HepG2 (cell line): ENCODE measurements around the gene FNIP2. TPM values are rescaled to one million over a fixed set of nuclear protein-coding genes. Genes with fewer than 3 reads are reported as not detected.

ENCODE experiments used
- ATAC-seq: fragments of 200-7000 bp; cut with Tn5 transposase; 3 replicates; pipeline ENCODE4 v1.9.1; 2020; ENCODE audit warnings: mild to moderate bottlenecking, moderate library complexity
- BruUV-seq: library from RNA; stranded (reverse); fragments of 400-500 nt; replicated peaks from 2 replicates; lab custom pipeline; 2021; lab: Mats Ljungman, UMichigan
- CTCF ChIA-PET: fragments of 300-600 bp; formaldehyde crosslinking; extraction: SDS; loops from one replicate; lab custom pipeline; 2021; ENCODE audit warnings: low total read pairs, inconsistent platforms, low intra/inter-chr PET ratio; lab: Yijun Ruan, JAX
- POLR2A ChIA-PET: fragments of 350-600 bp; sonication (Branson Sonifier 250); formaldehyde crosslinking; loops from one replicate; lab custom pipeline; 2020; ENCODE audit warnings: antibody characterized with exemption, inconsistent platforms; lab: Yijun Ruan, JAX
- DNase-seq: peaks from one replicate; pipeline ENCODE4 v3.0.0-alpha.2; 2015; ENCODE audit warnings: low spot score
- FAIRE-seq: peaks from 3 replicates; lab custom pipeline; 2011; peaks lifted over from hg19 to GRCh38; lab: Jason Lieb, UNC
- H2AFZ ChIP-seq: one replicate; pipeline ENCODE4 v1.6.1; 2011; ENCODE audit warnings: low read length, inconsistent platforms
- H3K27ac ChIP-seq: fragments of 300-600 bp; 3 replicates; pipeline ENCODE4 v1.8.0; 2011; ENCODE audit warnings: mixed run types, mild to moderate bottlenecking, mixed read lengths, low read length, inconsistent platforms; ENCODE audit not compliant: insufficient read depth; ENCODE audit errors: extremely low read length
- H3K27me3 ChIP-seq, 2 experiments: fragments of 200-600 bp in 1 of 2; 2 replicates in 1 of 2; 3 replicates in 1 of 2; pipeline versions ENCODE4 v1.6.0 to v1.8.0; 2011; ENCODE audit warnings: low read length in 2 of 2, mild to moderate bottlenecking in 2 of 2, moderate library complexity in 2 of 2, inconsistent platforms in 1 of 2; ENCODE audit not compliant: insufficient read depth in 2 of 2, control insufficient read depth in 1 of 2
- H3K36me3 ChIP-seq, 2 experiments: fragments of 200-600 bp in 1 of 2; replicated peaks in 1 of 2; 2 replicates in 1 of 2; 3 replicates in 1 of 2; pipeline versions ENCODE4 v1.5.1 to v1.8.0; 2011; ENCODE audit warnings: low read length in 2 of 2, inconsistent platforms in 1 of 2; ENCODE audit not compliant: insufficient read depth in 2 of 2, control insufficient read depth in 1 of 2
- H3K4me1 ChIP-seq: 2 replicates; pipeline ENCODE4 v1.5.1; 2012; ENCODE audit warnings: low read length, inconsistent platforms; ENCODE audit not compliant: insufficient read depth
- H3K4me2 ChIP-seq: 2 replicates; pipeline ENCODE4 v1.6.0; 2011; ENCODE audit warnings: low read depth, low read length, inconsistent platforms
- H3K4me3 ChIP-seq, 3 experiments: fragments of 200-600 bp in 1 of 3; sonication (generic), shearing (Covaris generic) in 1 of 3; replicated peaks in 1 of 3; 2 replicates each; pipeline ENCODE4 v1.5.1; 2011 to 2016; ENCODE audit warnings: low read length in 3 of 3, inconsistent platforms in 2 of 3, low read depth in 2 of 3, mild to moderate bottlenecking in 2 of 3, control low read depth in 1 of 3, mixed read lengths in 1 of 3; ENCODE audit not compliant: insufficient read depth in 1 of 3
- H3K79me2 ChIP-seq: one replicate; pipeline ENCODE4 v1.6.1; 2011; ENCODE audit warnings: low read length, inconsistent platforms; ENCODE audit not compliant: insufficient read depth
- H3K9ac ChIP-seq: 2 replicates; pipeline ENCODE4 v1.6.0; 2011; ENCODE audit warnings: mild to moderate bottlenecking, low read depth, low read length, inconsistent platforms; ENCODE audit not compliant: insufficient read depth
- H3K9me3 ChIP-seq: 2 replicates; pipeline ENCODE4 v1.5.1; 2012; ENCODE audit warnings: mild to moderate bottlenecking, low read length
- H4K20me1 ChIP-seq: 2 replicates; pipeline ENCODE4 v1.6.0; 2011; ENCODE audit warnings: inconsistent platforms, mild to moderate bottlenecking, low read length, moderate library complexity; ENCODE audit not compliant: insufficient read depth
- BRD4 ChIP-seq: sonication (generic); formaldehyde crosslinking; IDR thresholded peaks from 2 replicates; pipeline ENCODE4 v1.4.0; 2020; ENCODE audit warnings: missing genetic modification reagents
- CREB1 ChIP-seq, 2 experiments: fragments of 450-650 bp in 1 of 2; IDR thresholded peaks; 2 replicates each; pipeline ENCODE4 v1.6.1; 2016 to 2017; ENCODE audit warnings: control low read depth in 1 of 2, mild to moderate bottlenecking in 1 of 2, missing compliant biosample characterization in 1 of 2, missing genetic modification characterization in 1 of 2
- EP300 ChIP-seq, 3 experiments: sonication (generic) in 1 of 3; formaldehyde crosslinking in 1 of 3; IDR thresholded peaks; 2 replicates each; pipeline versions ENCODE4 v1.5.1 to v1.6.1; 2011 to 2020; ENCODE audit warnings: low read depth in 2 of 3, low read length in 2 of 3, borderline replicate concordance in 1 of 3, improper control_type of control experiment in 1 of 3, mild to moderate bottlenecking in 1 of 3, missing genetic modification reagents in 1 of 3, moderate library complexity in 1 of 3
- HNF4A ChIP-seq: sonication (generic); formaldehyde crosslinking; IDR thresholded peaks from 2 replicates; pipeline ENCODE4 v1.4.0; 2020; ENCODE audit warnings: missing genetic modification reagents
- MBNL3 ChIP-seq: fragments of 250-450 bp; sonication (Bioruptor Pico); conservative IDR thresholded peaks from 2 replicates; pipeline ENCODE4 v1.8.0; 2022; ENCODE audit warnings: mild to moderate bottlenecking, inconsistent platforms
- MED1 ChIP-seq: sonication (generic); formaldehyde crosslinking; IDR thresholded peaks from 2 replicates; pipeline ENCODE4 v1.4.0; 2020; ENCODE audit warnings: missing genetic modification reagents
- MEIS1 ChIP-seq: sonication (generic); formaldehyde crosslinking; IDR thresholded peaks from 2 replicates; pipeline ENCODE4 v1.9.0; 2021; ENCODE audit warnings: mild to moderate bottlenecking, missing genetic modification reagents, moderate library complexity, borderline replicate concordance
- PCBP2 ChIP-seq: fragments of 200-400 bp; formaldehyde crosslinking; optimal IDR thresholded peaks from 2 replicates; pipeline ENCODE3; 2018; ENCODE audit warnings: low read length, low read depth; ENCODE audit not compliant: poor library complexity, severe bottlenecking
- SALL1 ChIP-seq: sonication (generic); formaldehyde crosslinking; IDR thresholded peaks from 2 replicates; pipeline ENCODE4 v1.8.0; 2022; ENCODE audit warnings: mild to moderate bottlenecking, missing genetic modification reagents
- SAP130 ChIP-seq: IDR thresholded peaks from 2 replicates; pipeline ENCODE4 v1.6.1; 2016; ENCODE audit warnings: low read depth
- SMYD3 ChIP-seq: sonication (generic); formaldehyde crosslinking; IDR thresholded peaks from 2 replicates; pipeline ENCODE4 v1.8.1; 2023; ENCODE audit warnings: mild to moderate bottlenecking, missing genetic modification reagents
- SOX13 ChIP-seq, 3 experiments: fragments of 450-650 bp in 1 of 3; sonication (generic) in 1 of 3; formaldehyde crosslinking in 1 of 3; IDR thresholded peaks in 2 of 3; conservative IDR thresholded peaks in 1 of 3; 2 replicates each; pipeline versions ENCODE4 v1.5.0 to v1.6.1; 2016 to 2020; ENCODE audit warnings: antibody characterized with exemption in 1 of 3, mild to moderate bottlenecking in 1 of 3, missing compliant biosample characterization in 1 of 3, missing genetic modification reagents in 1 of 3, moderate library complexity in 1 of 3
- TAF15 ChIP-seq: fragments of 200-400 bp; formaldehyde crosslinking; IDR thresholded peaks from one replicate; pipeline ENCODE4 v1.6.1; 2018; ENCODE audit warnings: mild to moderate bottlenecking, low read depth, low read length; ENCODE audit not compliant: poor library complexity, severe bottlenecking
- TBX2 ChIP-seq: sonication (generic); formaldehyde crosslinking; IDR thresholded peaks from 2 replicates; pipeline ENCODE4 v1.5.0; 2020; ENCODE audit warnings: missing genetic modification reagents, mild to moderate bottlenecking, borderline replicate concordance
- ZNF331 ChIP-seq: sonication (generic); formaldehyde crosslinking; IDR thresholded peaks from 2 replicates; pipeline ENCODE4 v1.4.0; 2020; ENCODE audit warnings: missing genetic modification reagents
- ZNF644 ChIP-seq: IDR thresholded peaks from 2 replicates; pipeline ENCODE4 v1.6.1; 2016; ENCODE audit warnings: low read depth
- ZNF709 ChIP-seq: sonication (generic); formaldehyde crosslinking; IDR thresholded peaks from 2 replicates; pipeline ENCODE4 v1.5.0; 2020; ENCODE audit warnings: mild to moderate bottlenecking, missing genetic modification reagents
- ZNF792 ChIP-seq: IDR thresholded peaks from 2 replicates; pipeline ENCODE4 v1.6.1; 2016
- WGBS: methylation state at CpG from one replicate; pipeline ENCODE4 v1.1.6; 2017; ENCODE audit warnings: low lambda C conversion rate; 5-methylcytosine and 5-hydroxymethylcytosine counted together
- in situ Hi-C: cut with HindIII; loops from 2 replicates; pipeline ENCODE4 v1.10.0; 2017; ENCODE audit warnings: low pct_unique_long_range_greater_than_20kb; ENCODE audit not compliant: extremely low pct_ligation_motif_present
- intact Hi-C: fragments of 100-400 bp; cut with micrococcal nuclease; formaldehyde crosslinking; loops from one replicate; pipeline ENCODE4 v1.10.0; 2022; ENCODE audit not compliant: unreplicated experiment
- polyA plus RNA-seq, 8 experiments: library from polyadenylated mRNA; depleted of rRNA in 3 of 8; stranded (reverse) in 7 of 8; unstranded in 1 of 8; fragments of >200 nt; fragmentation: Illumina TruSeq in 4 of 8; extraction: Trizol in 4 of 8; gene quantifications; 2 replicates each; pipeline versions ENCODE4 v1.2.1 to v1.2.3, GENCODE V29; 2011 to 2016; ENCODE audit warnings: low read depth in 4 of 8, missing spikeins in 1 of 8, mixed read lengths in 1 of 8; ENCODE audit not compliant: insufficient read depth in 1 of 8
- total RNA-seq, 5 experiments: library from RNA; depleted of rRNA; stranded (reverse); fragments of >200 nt; fragmentation: Illumina TruSeq; extraction: Trizol; gene quantifications; 2 replicates each; pipeline ENCODE4 v1.2.3, GENCODE V29; 2016; ENCODE audit warnings: low read depth in 1 of 5
- TF ChIP-seq, protein P1 (sequence below): sonication (generic); formaldehyde crosslinking; conservative IDR thresholded peaks from 2 replicates; pipeline ENCODE4 v1.4.0; 2020; ENCODE audit warnings: mild to moderate bottlenecking, missing genetic modification reagents, moderate library complexity

The FNIP2 gene
- total and polyA plus RNA-seq, 2 of the 13 experiments (the other 11 are each of a cell fraction or from before 2014, with no cell fraction given), result 15.5 to 21.0 TPM

DNA sequence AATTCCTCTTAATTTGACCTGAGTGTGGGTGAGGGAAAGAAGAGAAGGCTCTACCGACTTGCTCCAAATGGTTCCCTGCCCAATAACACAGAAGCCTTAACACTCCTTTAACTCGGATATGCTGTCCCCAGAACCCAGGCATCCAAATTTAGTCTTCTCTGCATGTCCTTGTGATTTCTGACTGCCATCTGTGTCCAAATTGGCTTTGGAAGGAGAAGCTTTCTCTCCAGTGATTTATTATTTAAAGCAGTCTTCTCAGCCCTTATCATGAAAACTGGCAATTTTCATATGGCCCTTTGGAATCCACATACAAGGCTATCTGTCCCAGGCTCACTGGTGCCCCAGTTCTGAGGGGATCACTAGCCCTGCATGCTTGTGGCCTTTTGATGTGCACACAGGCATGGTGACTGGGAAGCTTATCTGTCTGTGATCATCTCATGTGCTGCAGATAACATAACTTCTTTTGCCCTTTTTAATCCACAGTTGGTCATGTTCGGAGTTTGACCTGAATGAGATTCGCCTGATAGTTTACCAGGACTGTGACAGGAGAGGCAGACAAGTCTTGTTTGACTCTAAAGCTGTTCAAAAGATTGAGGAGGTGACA is 56.7 kb downstream of the FNIP2 start:
- peaks cover 90% of the 10 kb centered on the region for H3K4me1 ChIP-seq
- CTCF ChIA-PET, result no interaction called here
- FAIRE-seq, result peak; percentile 18
- H3K4me3 ChIP-seq, result no peak overlapping the region; a peak in 1 of 6 replicates
- peak; percentile 63 for DNase-seq
- H4K20me1 ChIP-seq, result no peaks in the 10 kb centered on the region
- H3K79me2 ChIP-seq, result peaks cover 57% of the 10 kb centered on the region
- in situ Hi-C loops, result loop anchor here (5.0 kb wide), 1 partner anchor 43 kb away; no protein-coding TSS in a partner anchor
- intact Hi-C loops, result loop anchor here (2.0 to 5.0 kb wide), 3 partner anchors 13 to 58 kb away; partner anchors contain the start of gene FNIP2
- POLR2A ChIA-PET, result interaction anchor here (0.9 to 1.0 kb wide), 2 partner anchors 16 to 43 kb away, joined by 3 read pairs; no protein-coding TSS in a partner anchor
- no peak overlapping the region for H2AFZ ChIP-seq
- H3K9me3 ChIP-seq, result no peaks in the 10 kb centered on the region
- no TSS peak for BruUV-seq
- H3K27ac ChIP-seq, result peak overlapping the region; percentile 78
- H3K9ac ChIP-seq, result peak overlapping the region; percentile 17
- peaks cover 4 to 17% of the 10 kb centered on the region in 2 experiments for H3K36me3 ChIP-seq
- no peaks in the 10 kb centered on the region for H3K27me3 ChIP-seq
- H3K4me2 ChIP-seq, result peak overlapping the region; percentile 43
- ATAC-seq, result peak; percentile 31
- 75% methylated on average over 4 of the region's 4 CpGs for WGBS
- 0 out of 2 replicates have a peak, but pooled peaks have one; percentile 28 for TF ChIP-seq ZNF644
- no peak for TF ChIP-seq CREB1 (IDR thresholded peaks at IDR 0.05)
- TF ChIP-seq CREB1 (CRISPR knock-in tag; IDR thresholded peaks at IDR 0.05), result 0 out of 2 replicates have a peak, but pooled peaks have one; percentile 24
- TF ChIP-seq MBNL3 (CRISPR knock-in tag), result no peak
- peak; percentile 34; the same call in 1 of the 2 replicates for TF ChIP-seq SAP130 (CRISPR knock-in tag)
- peak; percentile 41; the same call in 1 of the 2 replicates for TF ChIP-seq MED1 (CRISPR knock-in tag)
- 0 out of 2 replicates have a peak, but pooled peaks have one; percentile 40 for TF ChIP-seq BRD4 (CRISPR knock-in tag)
- no peak for TF ChIP-seq PCBP2
- TF ChIP-seq EP300 (IDR thresholded peaks at IDR 0.05; ENCODE audit: low read depth in 2 of 2, low read length in 2 of 2), result 0 out of 4 replicates have a peak, but pooled peaks of 1 of the 2 experiments have one; percentile 20
- no peak for TF ChIP-seq EP300 (CRISPR knock-in tag; IDR thresholded peaks at IDR 0.05; ENCODE audit: borderline replicate concordance)
- TF ChIP-seq, protein P1, sequence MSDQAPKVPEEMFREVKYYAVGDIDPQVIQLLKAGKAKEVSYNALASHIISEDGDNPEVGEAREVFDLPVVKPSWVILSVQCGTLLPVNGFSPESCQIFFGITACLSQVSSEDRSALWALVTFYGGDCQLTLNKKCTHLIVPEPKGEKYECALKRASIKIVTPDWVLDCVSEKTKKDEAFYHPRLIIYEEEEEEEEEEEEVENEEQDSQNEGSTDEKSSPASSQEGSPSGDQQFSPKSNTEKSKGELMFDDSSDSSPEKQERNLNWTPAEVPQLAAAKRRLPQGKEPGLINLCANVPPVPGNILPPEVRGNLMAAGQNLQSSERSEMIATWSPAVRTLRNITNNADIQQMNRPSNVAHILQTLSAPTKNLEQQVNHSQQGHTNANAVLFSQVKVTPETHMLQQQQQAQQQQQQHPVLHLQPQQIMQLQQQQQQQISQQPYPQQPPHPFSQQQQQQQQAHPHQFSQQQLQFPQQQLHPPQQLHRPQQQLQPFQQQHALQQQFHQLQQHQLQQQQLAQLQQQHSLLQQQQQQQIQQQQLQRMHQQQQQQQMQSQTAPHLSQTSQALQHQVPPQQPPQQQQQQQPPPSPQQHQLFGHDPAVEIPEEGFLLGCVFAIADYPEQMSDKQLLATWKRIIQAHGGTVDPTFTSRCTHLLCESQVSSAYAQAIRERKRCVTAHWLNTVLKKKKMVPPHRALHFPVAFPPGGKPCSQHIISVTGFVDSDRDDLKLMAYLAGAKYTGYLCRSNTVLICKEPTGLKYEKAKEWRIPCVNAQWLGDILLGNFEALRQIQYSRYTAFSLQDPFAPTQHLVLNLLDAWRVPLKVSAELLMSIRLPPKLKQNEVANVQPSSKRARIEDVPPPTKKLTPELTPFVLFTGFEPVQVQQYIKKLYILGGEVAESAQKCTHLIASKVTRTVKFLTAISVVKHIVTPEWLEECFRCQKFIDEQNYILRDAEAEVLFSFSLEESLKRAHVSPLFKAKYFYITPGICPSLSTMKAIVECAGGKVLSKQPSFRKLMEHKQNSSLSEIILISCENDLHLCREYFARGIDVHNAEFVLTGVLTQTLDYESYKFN (CRISPR knock-in tag), result 0 out of 2 replicates have a peak, but pooled peaks have one; percentile 12
- 0 out of 2 replicates have a peak, but pooled peaks have one; percentile 25 for TF ChIP-seq HNF4A (CRISPR knock-in tag)
- TF ChIP-seq ZNF709 (CRISPR knock-in tag), result no peak
- TF ChIP-seq ZNF792 (CRISPR knock-in tag), result 0 out of 2 replicates have a peak, but pooled peaks have one; percentile 20
- TF ChIP-seq TBX2 (CRISPR knock-in tag), result 0 out of 2 replicates have a peak, but pooled peaks have one; percentile 37
- TF ChIP-seq ZNF331 (CRISPR knock-in tag), result 0 out of 2 replicates have a peak, but pooled peaks have one; percentile 10
- TF ChIP-seq SALL1 (CRISPR knock-in tag), result peak; percentile 33; the same call in 1 of the 2 replicates
- TF ChIP-seq MEIS1, result 0 out of 2 replicates have a peak, but pooled peaks have one; percentile 41
- TF ChIP-seq SMYD3 (CRISPR knock-in tag), result peak; percentile 49; the same call in 1 of the 2 replicates
- TF ChIP-seq TAF15, result no peak
- no peak for TF ChIP-seq SOX13 (IDR thresholded peaks at IDR 0.05)
- 0 out of 4 replicates have a peak, but pooled peaks of 1 of the 2 experiments have one; percentile 17 for TF ChIP-seq SOX13 (CRISPR knock-in tag; conservative IDR thresholded peaks at IDR 0.05 in 1 of 2, IDR thresholded peaks at IDR 0.05 in 1 of 2)
